HG02981 (cell line): Measurements from ENCODE around the gene C12orf43.

Experiments
- ATAC-seq: cut with Tn5 transposase; IDR thresholded peaks from one replicate; pipeline ENCODE4 v1.9.1; 2021; ENCODE audit warnings: mild to moderate bottlenecking, moderate library complexity; ENCODE audit not compliant: unreplicated experiment

C12orf43 gene

GRCh38 chr12:120979220-120979861 is 36.9 kb downstream of the C12orf43 start:
- ATAC-seq = no peak

- no peak for ATAC-seq
These were observed 37.7 kb downstream of the C12orf43 start, which contains the start of gene HNF1A for GRCh38 chr12:120978296-120979219. TSS of gene HNF1A (plus strand) at chr12:120978543. CDS start at chr12:120978769, 226 bp downstream.

- ATAC-seq = no peak
These were observed 38.6 kb downstream of the C12orf43 start for GRCh38 chr12:120977531-120978295.

- ATAC-seq = no peak
These were observed 43.3 kb downstream of the C12orf43 start for GRCh38 chr12:120972870-120973543.

GRCh38 chr12:120971299-120972180 is 44.7 kb downstream of the C12orf43 start:
- peak; percentile 56 for ATAC-seq

GRCh38 chr12:120970310-120970709 is 46.0 kb downstream of the C12orf43 start:
- ATAC-seq = no peak

- no peak for ATAC-seq
These were observed 50.7 kb downstream of the C12orf43 start for GRCh38 chr12:120965534-120966091.

- no peak for ATAC-seq
These were observed 52.0 kb downstream of the C12orf43 start for GRCh38 chr12:120964298-120964697.

GRCh38 chr12:120962532-120963020 is 53.7 kb downstream of the C12orf43 start:
- ATAC-seq = no peak

- ATAC-seq = no peak
These were observed 54.4 kb downstream of the C12orf43 start for GRCh38 chr12:120961604-120962531.

GRCh38 chr12:120960657-120961056 is 55.6 kb downstream of the C12orf43 start:
- no peak for ATAC-seq

- no peak for ATAC-seq
These were observed 57.0 kb downstream of the C12orf43 start for GRCh38 chr12:120959111-120959878.

- ATAC-seq = no peak
These were observed 59.5 kb downstream of the C12orf43 start for GRCh38 chr12:120956579-120957300.

GRCh38 chr12:120955232-120955631 is 61.1 kb downstream of the C12orf43 start:
- no peak for ATAC-seq

GRCh38 chr12:120950807-120951206 is 65.5 kb downstream of the C12orf43 start:
- ATAC-seq = no peak
